MM.1S (cell line): ENCODE measurements around the gene CDK5.
A peak's percentile ranks its signal among the peaks of the same experiment; 100 is the strongest.

Experiments
- DNase-seq: peaks from one replicate; pipeline ENCODE4 v3.0.0-alpha.2; 2015
- H2AFZ ChIP-seq: fragments of 300-600 bp; sonication (generic); 2 replicates; pipeline ENCODE4 v1.6.0; 2016; ENCODE audit warnings: antibody characterized with exemption, low read length
- H3F3A ChIP-seq: fragments of 300-600 bp; sonication (generic); 2 replicates; pipeline ENCODE4 v1.6.1; 2016; ENCODE audit warnings: mild to moderate bottlenecking, antibody characterized with exemption, low read length, moderate library complexity, mixed read lengths; ENCODE audit not compliant: insufficient read depth
- H3K27ac ChIP-seq: fragments of 300-600 bp; sonication (generic); 2 replicates; pipeline ENCODE4 v1.5.1; 2016; ENCODE audit warnings: mild to moderate bottlenecking, low read length
- H3K27me3 ChIP-seq: fragments of 300-600 bp; sonication (generic); replicated peaks from 2 replicates; pipeline ENCODE4 v1.6.0; 2016; ENCODE audit warnings: low read length; ENCODE audit not compliant: insufficient read depth
- H3K36me3 ChIP-seq: fragments of 300-600 bp; sonication (generic); replicated peaks from 2 replicates; pipeline ENCODE4 v1.6.1; 2016; ENCODE audit warnings: mild to moderate bottlenecking, low read length, mixed read lengths; ENCODE audit not compliant: insufficient read depth
- H3K4me1 ChIP-seq: fragments of 300-600 bp; sonication (generic); 2 replicates; pipeline ENCODE4 v1.6.1; 2016; ENCODE audit warnings: low read length, mixed read lengths
- H3K4me2 ChIP-seq: fragments of 300-600 bp; sonication (generic); 2 replicates; pipeline ENCODE4 v1.6.0; 2016; ENCODE audit warnings: low read depth, low read length
- H3K4me3 ChIP-seq: fragments of 300-600 bp; sonication (generic); 2 replicates; pipeline ENCODE4 v1.5.1; 2016; ENCODE audit warnings: low read length, mixed read lengths
- H3K79me2 ChIP-seq: fragments of 300-600 bp; sonication (generic); 2 replicates; pipeline ENCODE4 v1.6.1; 2016; ENCODE audit warnings: mixed run types, low read length, mixed read lengths
- H3K9ac ChIP-seq: fragments of 300-600 bp; sonication (generic); 2 replicates; pipeline ENCODE4 v1.6.1; 2016; ENCODE audit warnings: low read length, mixed read lengths
- H3K9me2 ChIP-seq: fragments of 300-600 bp; sonication (generic); replicated peaks from 2 replicates; pipeline ENCODE4 v1.6.1; 2016; ENCODE audit warnings: mild to moderate bottlenecking, low read length, mixed read lengths; ENCODE audit not compliant: insufficient read depth
- H3K9me3 ChIP-seq: fragments of 300-600 bp; sonication (generic); replicated peaks from 2 replicates; pipeline ENCODE4 v1.6.1; 2016; ENCODE audit warnings: mild to moderate bottlenecking, low read length, mixed read lengths; ENCODE audit not compliant: insufficient read depth
- H4K20me1 ChIP-seq: fragments of 300-600 bp; sonication (generic); 2 replicates; pipeline ENCODE4 v1.6.1; 2016; ENCODE audit warnings: mild to moderate bottlenecking, low read length, moderate library complexity, mixed read lengths; ENCODE audit not compliant: insufficient read depth
- CTCF ChIP-seq: fragments of 300-600 bp; sonication (generic); IDR thresholded peaks from 2 replicates; pipeline ENCODE4 v1.5.1; 2016; ENCODE audit warnings: antibody characterized with exemption, low read length, mixed read lengths
- EZH2 ChIP-seq: fragments of 300-600 bp; sonication (generic); optimal IDR thresholded peaks from 2 replicates; pipeline ENCODE3; 2017; ENCODE audit warnings: low read depth, mild to moderate bottlenecking, antibody characterized with exemption, low read length, mixed read lengths
- EZH2phosphoT487 ChIP-seq: fragments of 300-600 bp; sonication (generic); IDR thresholded peaks from 2 replicates; pipeline ENCODE4 v1.6.1; 2018; ENCODE audit warnings: antibody characterized with exemption, low read length

CDK5 gene

GRCh38 chr7:151019130-151019447 is 38.6 kb downstream of the CDK5 start:
- H3K4me3 ChIP-seq: no peak overlapping the region
- no peak overlapping the region for H3K27ac ChIP-seq
- H3K9ac ChIP-seq: no peak overlapping the region
- H3K36me3 ChIP-seq: no peaks in the 10 kb centered on the region
- H3K4me2 ChIP-seq: no peak overlapping the region
- H3F3A ChIP-seq: no peaks in the 10 kb centered on the region
- TF ChIP-seq EZH2: no peak
- TF ChIP-seq CTCF: no peak
- TF ChIP-seq EZH2phosphoT487: no peak
- H2AFZ ChIP-seq: no peak overlapping the region
- no peaks in the 10 kb centered on the region for H3K9me3 ChIP-seq
- no peaks in the 10 kb centered on the region for H3K9me2 ChIP-seq
- H3K4me1 ChIP-seq: 0 out of 2 replicates have a peak, but pooled peaks cover 6% of the 10 kb centered on the region
- DNase-seq: no peak
- peaks cover 53% of the 10 kb centered on the region for H3K27me3 ChIP-seq
- no peaks in the 10 kb centered on the region for H3K79me2 ChIP-seq
- H4K20me1 ChIP-seq: no peaks in the 10 kb centered on the region

- H2AFZ ChIP-seq: peak overlapping the region; percentile 66; the same call in 1 of the 2 replicates
- H3K9ac ChIP-seq: no peak overlapping the region
- no peak for DNase-seq
- no peaks in the 10 kb centered on the region for H3K36me3 ChIP-seq
- H3K9me3 ChIP-seq: no peaks in the 10 kb centered on the region
- H3K27me3 ChIP-seq: peaks cover 53% of the 10 kb centered on the region
- H3F3A ChIP-seq: no peaks in the 10 kb centered on the region
- TF ChIP-seq CTCF (no peak), EZH2phosphoT487 (no peak), EZH2 (no peak)
- H3K9me2 ChIP-seq: no peaks in the 10 kb centered on the region
- 0 out of 2 replicates have a peak, but pooled peaks cover 6% of the 10 kb centered on the region for H3K4me1 ChIP-seq
- no peaks in the 10 kb centered on the region for H3K79me2 ChIP-seq
- H3K4me2 ChIP-seq: peak overlapping the region; percentile 76
- H3K27ac ChIP-seq: no peak overlapping the region
- H4K20me1 ChIP-seq: no peaks in the 10 kb centered on the region
- 0 out of 2 replicates have a peak overlapping the region, but pooled peaks have one; percentile 29 for H3K4me3 ChIP-seq
Observed at GRCh38 chr7:151018421-151019129, 39.1 kb downstream of the CDK5 start.

GRCh38 chr7:151017953-151018420 is 39.7 kb downstream of the CDK5 start:
- peak overlapping the region; percentile 76 for H3K4me2 ChIP-seq
- peak overlapping the region; percentile 66 for H2AFZ ChIP-seq
- peaks cover 55% of the 10 kb centered on the region for H3K27me3 ChIP-seq
- no peak overlapping the region for H3K9ac ChIP-seq
- H3K27ac ChIP-seq: no peak overlapping the region
- peak overlapping the region; percentile 29 for H3K4me3 ChIP-seq
- no peak for TF ChIP-seq EZH2phosphoT487
- peak; percentile 100 for TF ChIP-seq CTCF
- H3K36me3 ChIP-seq: no peaks in the 10 kb centered on the region
- H4K20me1 ChIP-seq: no peaks in the 10 kb centered on the region
- H3K79me2 ChIP-seq: no peaks in the 10 kb centered on the region
- peak; percentile 68 for DNase-seq
- H3K9me3 ChIP-seq: no peaks in the 10 kb centered on the region
- H3F3A ChIP-seq: 0 out of 2 replicates have a peak, but pooled peaks cover 3% of the 10 kb centered on the region
- H3K9me2 ChIP-seq: no peaks in the 10 kb centered on the region
- H3K4me1 ChIP-seq: peaks cover 10% of the 10 kb centered on the region; the same call in 1 of the 2 replicates
